SK-N-SH (cell line): ENCODE results near the gene CELF4. TPM values are rescaled to one million over a fixed set of nuclear protein-coding genes. Genes with fewer than 3 reads are reported as not detected.
A peak's percentile ranks its signal among the peaks of the same experiment; 100 is the strongest.

Experiments
- CTCF ChIA-PET: fragments of 300-600, 350-600 bp; formaldehyde crosslinking; extraction: SDS; loops from one replicate; lab custom pipeline; 2021; lab: Yijun Ruan, JAX
- POLR2A ChIA-PET: fragments of 350-600 bp; sonication (Branson Sonifier 250); formaldehyde crosslinking; extraction: SDS; loops from one replicate; lab custom pipeline; 2020; ENCODE audit warnings: antibody characterized with exemption, inconsistent platforms; lab: Yijun Ruan, JAX
- DNase-seq: peaks from one replicate; pipeline ENCODE4 v3.0.0; 2012
- H2AFZ ChIP-seq: fragments of 200-600 bp; sonication (generic); 2 replicates; pipeline ENCODE4 v1.8.1; 2016; ENCODE audit warnings: antibody characterized with exemption, mild to moderate bottlenecking, low read depth
- H3F3A ChIP-seq: fragments of 200-600 bp; sonication (generic); replicated peaks from 2 replicates; pipeline ENCODE3; 2016; ENCODE audit warnings: antibody characterized with exemption, mild to moderate bottlenecking; ENCODE audit not compliant: insufficient read depth
- H3K27ac ChIP-seq, 2 experiments: fragments of 200-500 bp in 1 of 2; fragments of 200-600 bp in 1 of 2; sonication (Bioruptor generic) in 1 of 2; sonication (generic), shearing (Covaris generic) in 1 of 2; 2 replicates each; pipeline versions ENCODE4 v1.5.1 to v1.6.1; 2014 to 2016; ENCODE audit warnings: low read depth in 2 of 2, inconsistent platforms in 1 of 2, low read length in 1 of 2, mild to moderate bottlenecking in 1 of 2, mixed read lengths in 1 of 2
- H3K27me3 ChIP-seq: fragments of 200-600 bp; sonication (generic), shearing (Covaris generic); 2 replicates; pipeline ENCODE4 v1.6.1; 2016; ENCODE audit warnings: mixed run types; ENCODE audit not compliant: insufficient read depth
- H3K36me3 ChIP-seq, 2 experiments: fragments of 200-500 bp in 1 of 2; fragments of 200-600 bp in 1 of 2; sonication (Bioruptor generic) in 1 of 2; sonication (generic) in 1 of 2; replicated peaks in 1 of 2; 2 replicates each; pipeline versions ENCODE3 to v1.5.1; 2014 to 2016; ENCODE audit warnings: low read length in 1 of 2, mild to moderate bottlenecking in 1 of 2; ENCODE audit not compliant: insufficient read depth in 2 of 2, control insufficient read depth in 1 of 2
- H3K4me1 ChIP-seq, 2 experiments: fragments of 200-500 bp in 1 of 2; fragments of 200-600 bp in 1 of 2; sonication (Bioruptor generic) in 1 of 2; sonication (generic), shearing (Covaris generic) in 1 of 2; 2 replicates each; pipeline versions ENCODE4 v1.5.1 to v1.6.1; 2014 to 2016; ENCODE audit warnings: low read depth in 1 of 2, low read length in 1 of 2, mixed run types in 1 of 2; ENCODE audit not compliant: insufficient read depth in 2 of 2, control insufficient read depth in 1 of 2
- H3K4me2 ChIP-seq: fragments of 200-600 bp; sonication (generic), shearing (Covaris generic); 2 replicates; pipeline ENCODE4 v1.6.1; 2017; ENCODE audit warnings: mixed run types
- H3K4me3 ChIP-seq, 2 experiments: fragments of 200-500 bp in 1 of 2; fragments of 200-600 bp in 1 of 2; sonication (Bioruptor generic) in 1 of 2; sonication (generic), shearing (Covaris generic) in 1 of 2; 2 replicates each; pipeline versions ENCODE4 v1.5.1 to v1.8.1; 2014 to 2016; ENCODE audit warnings: low read depth in 2 of 2, inconsistent platforms in 1 of 2, low read length in 1 of 2, mild to moderate bottlenecking in 1 of 2, mixed read lengths in 1 of 2, moderate library complexity in 1 of 2
- H3K79me2 ChIP-seq: fragments of 200-600 bp; sonication (generic); 2 replicates; pipeline ENCODE4 v1.8.1; 2017; ENCODE audit warnings: mild to moderate bottlenecking; ENCODE audit not compliant: insufficient read depth
- H3K9ac ChIP-seq: fragments of 200-600 bp; sonication (generic); 2 replicates; pipeline ENCODE4 v1.6.1; 2017; ENCODE audit warnings: mixed run types
- H3K9me2 ChIP-seq: fragments of 200-600 bp; sonication (generic); 2 replicates; pipeline ENCODE4 v1.6.1; 2017; ENCODE audit warnings: mixed run types
- H3K9me3 ChIP-seq: fragments of 200-600 bp; sonication (generic); 2 replicates; pipeline ENCODE4 v1.6.1; 2017; ENCODE audit warnings: mixed run types, mild to moderate bottlenecking, moderate library complexity
- H4K20me1 ChIP-seq: fragments of 200-600 bp; sonication (generic); 2 replicates; pipeline ENCODE4 v1.6.1; 2017; ENCODE audit warnings: mild to moderate bottlenecking, mixed run types; ENCODE audit not compliant: insufficient read depth
- CHD2 ChIP-seq: fragments of 150-350 bp; IDR thresholded peaks from 2 replicates; pipeline ENCODE4 v1.6.1; 2018; ENCODE audit warnings: low read length; ENCODE audit not compliant: partially characterized antibody
- ELF1 ChIP-seq: IDR thresholded peaks from 2 replicates; pipeline ENCODE4 v1.4.0; 2012
- EP300 ChIP-seq, 2 experiments: IDR thresholded peaks; 2 replicates each; pipeline versions ENCODE4 v1.4.0 to v1.6.1; 2012; ENCODE audit warnings: borderline replicate concordance in 1 of 2, low read depth in 1 of 2, low read length in 1 of 2
- EZH2phosphoT487 ChIP-seq: fragments of 200-600 bp; sonication (generic); IDR thresholded peaks from 2 replicates; pipeline ENCODE4 v1.6.1; 2017; ENCODE audit warnings: low read depth, mixed run types, mild to moderate bottlenecking, antibody characterized with exemption, moderate library complexity, borderline replicate concordance
- FOXJ3 ChIP-seq: sonication (generic); formaldehyde crosslinking; IDR thresholded peaks from 2 replicates; pipeline ENCODE4 v1.5.1; 2020; ENCODE audit warnings: mild to moderate bottlenecking, missing genetic modification reagents
- GABPA ChIP-seq: IDR thresholded peaks from 2 replicates; pipeline ENCODE4 v1.4.0; 2012; ENCODE audit warnings: low read depth, mild to moderate bottlenecking
- GATA2 ChIP-seq: sonication (generic); formaldehyde crosslinking; IDR thresholded peaks from 2 replicates; pipeline ENCODE4 v1.5.0; 2020; ENCODE audit warnings: mild to moderate bottlenecking, missing genetic modification reagents
- MAX ChIP-seq: IDR thresholded peaks from 2 replicates; pipeline ENCODE4 v1.4.0; 2012; ENCODE audit warnings: low read depth
- MXI1 ChIP-seq: IDR thresholded peaks from 2 replicates; pipeline ENCODE4 v1.6.1; 2012; ENCODE audit warnings: mild to moderate bottlenecking, low read depth, low read length, improper control_type of control experiment
- NFIC ChIP-seq: IDR thresholded peaks from 2 replicates; pipeline ENCODE4 v1.4.0; 2012; ENCODE audit warnings: borderline replicate concordance
- POLR2AphosphoS5 ChIP-seq: IDR thresholded peaks from 2 replicates; pipeline ENCODE4 v1.6.1; 2012; ENCODE audit warnings: low read depth, low read length
- RAD21 ChIP-seq: IDR thresholded peaks from 2 replicates; pipeline ENCODE4 v1.6.1; 2012; ENCODE audit warnings: mild to moderate bottlenecking, low read length
- SIN3A ChIP-seq: IDR thresholded peaks from 2 replicates; pipeline ENCODE4 v1.6.1; 2012; ENCODE audit warnings: low read depth, mild to moderate bottlenecking, low read length, moderate library complexity, borderline replicate concordance
- SMC3 ChIP-seq: IDR thresholded peaks from 2 replicates; pipeline ENCODE4 v1.6.1; 2012; ENCODE audit warnings: low read depth, low read length, improper control_type of control experiment
- TCF12 ChIP-seq: IDR thresholded peaks from 2 replicates; pipeline ENCODE4 v1.4.0; 2012
- TEAD4 ChIP-seq: IDR thresholded peaks from 2 replicates; pipeline ENCODE4 v1.4.0; 2012; ENCODE audit warnings: mild to moderate bottlenecking, borderline replicate concordance; ENCODE audit not compliant: insufficient read depth
- WGBS: methylation state at CpG from one replicate; pipeline ENCODE4 v1.1.6; 2017; ENCODE audit warnings: low lambda C conversion rate; 5-methylcytosine and 5-hydroxymethylcytosine counted together
- polyA plus RNA-seq, 3 experiments: library from polyadenylated mRNA; depleted of rRNA; stranded (reverse); fragments of >200 nt; gene quantifications; 2 replicates each; pipeline ENCODE4 v1.2.3, GENCODE V29; 2012

CELF4 gene
- polyA plus RNA-seq, 1 of the 3 experiments (the other 2 are of a cell fraction): 0.26 TPM

- TF ChIP-seq EP300 (IDR thresholded peaks at IDR 0.05; ENCODE audit: borderline replicate concordance in 1 of 2, low read depth in 1 of 2, low read length in 1 of 2): peak in 1 of 2 experiments; percentile 68; a peak in 2 of 4 replicates
- TF ChIP-seq GATA2 (CRISPR knock-in tag): peak; percentile 37; the same call in 1 of the 2 replicates
- TF ChIP-seq TEAD4: no peak
- TF ChIP-seq ELF1: no peak
- peak; percentile 29; the same call in 1 of the 2 replicates for TF ChIP-seq RAD21
- TF ChIP-seq FOXJ3 (CRISPR knock-in tag): no peak
- peak; percentile 59; the same call in 1 of the 2 replicates for TF ChIP-seq MXI1
- TF ChIP-seq EZH2phosphoT487: no peak
- no peak for TF ChIP-seq MAX
- TF ChIP-seq CHD2: peak; percentile 23
- no peak for TF ChIP-seq TCF12
Observed at GRCh38 chr18:37452015-37452414, 113.6 kb downstream of the CELF4 start (continued).

GRCh38 chr18:37451239-37451825 is 114.3 kb downstream of the CELF4 start:
- CTCF ChIA-PET: interaction anchor here (0.5 to 17.3 kb wide), 3 partner anchors 20 to 84 kb away, joined by 3 to 298 read pairs (median 3); no protein-coding TSS in a partner anchor
- H3K4me3 ChIP-seq: no peak overlapping the region
- no peaks in the 10 kb centered on the region for H3F3A ChIP-seq
- no peak overlapping the region for H3K4me2 ChIP-seq
- H3K9me3 ChIP-seq: no peaks in the 10 kb centered on the region
- DNase-seq: no peak
- H4K20me1 ChIP-seq: no peaks in the 10 kb centered on the region
- 58% methylated on average over 13 of the region's 14 CpGs for WGBS
- POLR2A ChIA-PET: no interaction called here
- H3K27ac ChIP-seq: peak overlapping the region in 1 of 2 experiments; percentile 87; a peak in 2 of 4 replicates
- no peak for TF ChIP-seq POLR2AphosphoS5
- TF ChIP-seq GABPA: no peak
- TF ChIP-seq TCF12: no peak
- TF ChIP-seq SIN3A: no peak
- TF ChIP-seq NFIC: no peak
- no peak for TF ChIP-seq SMC3
- no peak for TF ChIP-seq FOXJ3 (CRISPR knock-in tag)
- H2AFZ ChIP-seq: no peak overlapping the region
- no peaks in the 10 kb centered on the region for H3K27me3 ChIP-seq
- H3K4me1 ChIP-seq: peaks cover 0 to 70% of the 10 kb centered on the region in 2 experiments; a peak in 2 of 4 replicates
- H3K36me3 ChIP-seq: no peaks in the 10 kb centered on the region
- no peaks in the 10 kb centered on the region for H3K79me2 ChIP-seq
- no peak overlapping the region for H3K9ac ChIP-seq
- H3K9me2 ChIP-seq: no peaks in the 10 kb centered on the region
